B cell (primary cell): ENCODE measurements around the gene TANGO6.

Experiments used
- EZH2 ChIP-seq: IDR thresholded peaks from 2 replicates; pipeline ENCODE4 v1.6.1; 2012; ENCODE audit warnings: borderline replicate concordance, low read depth, mild to moderate bottlenecking, moderate library complexity, low read length; ENCODE audit not compliant: insufficient read depth, poor library complexity, severe bottlenecking
- TF ChIP-seq, protein P1 (sequence below): fragments of 200-600 bp; IDR thresholded peaks from one replicate; pipeline ENCODE4 v1.8.0; 2022; ENCODE audit warnings: antibody characterized with exemption, mild to moderate bottlenecking

DNA sequence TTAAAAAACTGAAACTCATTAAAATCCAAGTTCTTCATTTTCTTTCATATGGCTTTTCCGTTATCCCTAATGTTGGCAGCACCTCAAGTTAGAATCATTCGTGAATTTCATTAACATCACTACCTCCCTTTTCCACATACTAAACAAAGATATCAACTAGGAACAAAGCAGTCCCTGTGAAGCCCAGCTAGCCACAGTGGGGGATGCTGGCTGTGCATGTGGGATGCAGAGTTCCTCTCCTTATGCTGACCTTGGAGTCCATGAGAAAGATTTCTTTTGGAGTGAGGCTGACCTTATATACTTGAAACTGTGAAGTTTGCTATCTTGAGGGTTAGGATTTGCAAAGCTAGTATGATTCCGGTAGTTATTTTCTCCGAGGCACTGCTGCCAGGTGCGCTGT, 117.6 kb downstream of the TANGO6 start:
- TF ChIP-seq, protein P1, sequence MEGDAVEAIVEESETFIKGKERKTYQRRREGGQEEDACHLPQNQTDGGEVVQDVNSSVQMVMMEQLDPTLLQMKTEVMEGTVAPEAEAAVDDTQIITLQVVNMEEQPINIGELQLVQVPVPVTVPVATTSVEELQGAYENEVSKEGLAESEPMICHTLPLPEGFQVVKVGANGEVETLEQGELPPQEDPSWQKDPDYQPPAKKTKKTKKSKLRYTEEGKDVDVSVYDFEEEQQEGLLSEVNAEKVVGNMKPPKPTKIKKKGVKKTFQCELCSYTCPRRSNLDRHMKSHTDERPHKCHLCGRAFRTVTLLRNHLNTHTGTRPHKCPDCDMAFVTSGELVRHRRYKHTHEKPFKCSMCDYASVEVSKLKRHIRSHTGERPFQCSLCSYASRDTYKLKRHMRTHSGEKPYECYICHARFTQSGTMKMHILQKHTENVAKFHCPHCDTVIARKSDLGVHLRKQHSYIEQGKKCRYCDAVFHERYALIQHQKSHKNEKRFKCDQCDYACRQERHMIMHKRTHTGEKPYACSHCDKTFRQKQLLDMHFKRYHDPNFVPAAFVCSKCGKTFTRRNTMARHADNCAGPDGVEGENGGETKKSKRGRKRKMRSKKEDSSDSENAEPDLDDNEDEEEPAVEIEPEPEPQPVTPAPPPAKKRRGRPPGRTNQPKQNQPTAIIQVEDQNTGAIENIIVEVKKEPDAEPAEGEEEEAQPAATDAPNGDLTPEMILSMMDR, result no peak
- TF ChIP-seq EZH2, result no peak
